GM12878 (cell line): Measurements from ENCODE around the gene PTMA. TPM values are rescaled to one million over a fixed set of nuclear protein-coding genes. Genes with fewer than 3 reads are reported as not detected.

Experiments used
- ATAC-seq: fragments of 200-7000 bp; cut with Tn5 transposase; 3 replicates; pipeline ENCODE4 v1.9.1; 2020; ENCODE audit warnings: mild to moderate bottlenecking, moderate library complexity
- BruUV-seq: library from RNA; stranded (reverse); fragments of 400-500 nt; replicated peaks from 2 replicates; lab custom pipeline; 2021; lab: Mats Ljungman, UMichigan
- CTCF ChIA-PET: fragments of 300-600 bp; sonication (Branson Sonifier 250); formaldehyde crosslinking; extraction: SDS; loops from one replicate; lab custom pipeline; 2021; ENCODE audit warnings: inconsistent platforms; lab: Yijun Ruan, JAX
- POLR2A ChIA-PET: fragments of 350-600 bp; formaldehyde crosslinking; extraction: SDS; loops from one replicate; lab custom pipeline; 2021; ENCODE audit warnings: inconsistent platforms; lab: Charles Lee
- RAD21 ChIA-PET: fragments of 300-600 bp; sonication (Branson Sonifier 250); formaldehyde crosslinking; loops from one replicate; lab custom pipeline; 2023; ENCODE audit warnings: antibody characterized with exemption; ENCODE audit not compliant: unreplicated experiment; lab: Charles Lee
- SMC1A ChIA-PET: fragments of 300-600 bp; sonication (Branson Sonifier 250); formaldehyde crosslinking; loops from one replicate; lab custom pipeline; 2023; ENCODE audit not compliant: unreplicated experiment, uncharacterized antibody; lab: Charles Lee
- DNase-seq: peaks from one replicate; pipeline ENCODE4 v3.0.0-alpha.2; 2011; ENCODE audit warnings: low read depth, low spot score
- FAIRE-seq: peaks from 3 replicates; lab custom pipeline; 2011; peaks lifted over from hg19 to GRCh38; lab: Jason Lieb, UNC
- H2AFZ ChIP-seq: 2 replicates; pipeline ENCODE4 v1.6.0; 2011; ENCODE audit warnings: low read depth, low read length, control low read depth; ENCODE audit not compliant: control insufficient read depth
- H3K27ac ChIP-seq: 2 replicates; pipeline ENCODE4 v1.5.1; 2011; ENCODE audit warnings: control low read depth; ENCODE audit not compliant: control insufficient read depth, insufficient read depth
- H3K27me3 ChIP-seq, 2 experiments: replicated peaks in 1 of 2; 2 replicates each; pipeline versions ENCODE4 v1.6.0 to v1.6.1; 2011; ENCODE audit warnings: low read length in 1 of 2; ENCODE audit not compliant: control insufficient read depth in 2 of 2, insufficient read depth in 2 of 2
- H3K36me3 ChIP-seq, 2 experiments: 2 replicates each; pipeline ENCODE4 v1.5.1; 2011; ENCODE audit warnings: low read length in 1 of 2; ENCODE audit not compliant: control insufficient read depth in 2 of 2, insufficient read depth in 2 of 2
- H3K4me1 ChIP-seq: 2 replicates; pipeline ENCODE4 v1.6.1; 2011; ENCODE audit warnings: mild to moderate bottlenecking, low read length, moderate library complexity, mixed read lengths; ENCODE audit not compliant: control insufficient read depth, insufficient read depth
- H3K4me2 ChIP-seq: 2 replicates; pipeline ENCODE4 v1.6.0; 2011; ENCODE audit warnings: control low read depth; ENCODE audit not compliant: control insufficient read depth, insufficient read depth
- H3K4me3 ChIP-seq: fragments of 200-600 bp; sonication (generic); 2 replicates; pipeline ENCODE4 v1.5.1; 2016
- H3K79me2 ChIP-seq: 2 replicates; pipeline ENCODE4 v1.6.0; 2011; ENCODE audit warnings: low read length; ENCODE audit not compliant: control insufficient read depth, insufficient read depth
- H3K9ac ChIP-seq: 2 replicates; pipeline ENCODE4 v1.8.0; 2011; ENCODE audit warnings: low read length, control low read depth, mixed read lengths; ENCODE audit not compliant: control insufficient read depth, insufficient read depth
- H3K9me3 ChIP-seq: replicated peaks from 3 replicates; pipeline ENCODE4 v1.5.1; 2011; ENCODE audit warnings: mild to moderate bottlenecking, low read length; ENCODE audit not compliant: control insufficient read depth, insufficient read depth
- H4K20me1 ChIP-seq: 2 replicates; pipeline ENCODE4 v1.6.0; 2011; ENCODE audit not compliant: control insufficient read depth, insufficient read depth
- LARP7 ChIP-seq: fragments of 450-650 bp; IDR thresholded peaks from 2 replicates; pipeline ENCODE4 v1.6.1; 2017; ENCODE audit warnings: mild to moderate bottlenecking
- MEF2A ChIP-seq: IDR thresholded peaks from 2 replicates; pipeline ENCODE4 v1.6.1; 2011; ENCODE audit warnings: low read depth, mild to moderate bottlenecking, low read length, moderate library complexity; ENCODE audit not compliant: insufficient read depth
- PML ChIP-seq: IDR thresholded peaks from 2 replicates; pipeline ENCODE4 v1.6.1; 2012; ENCODE audit warnings: low read length, inconsistent platforms
- POLR2AphosphoS5 ChIP-seq: IDR thresholded peaks from 2 replicates; pipeline ENCODE4 v1.6.1; 2011; ENCODE audit warnings: mild to moderate bottlenecking, low read length, inconsistent platforms
- ZNF217 ChIP-seq: fragments of 450-650 bp; IDR thresholded peaks from 2 replicates; pipeline ENCODE4 v1.6.1; 2017; ENCODE audit warnings: antibody characterized with exemption, mild to moderate bottlenecking
- WGBS: methylation state at CpG from one replicate; pipeline ENCODE4 v1.1.6; 2016; ENCODE audit warnings: low lambda C conversion rate; ENCODE audit not compliant: insufficient replicate concordance, insufficient coverage; ENCODE audit errors: missing lambda C conversion rate; 5-methylcytosine and 5-hydroxymethylcytosine counted together
- in situ Hi-C: fragments of 300-500 bp; cut with MboI; formaldehyde crosslinking; loops from 9 replicates; pipeline ENCODE4 v1.14.3; 2018; ENCODE audit warnings: mixed read lengths
- intact Hi-C: fragments of 100-400 bp; cut with micrococcal nuclease; formaldehyde crosslinking; loops from one replicate; pipeline ENCODE4 v1.14.2; 2022; ENCODE audit not compliant: unreplicated experiment
- polyA plus RNA-seq, 11 experiments: library from polyadenylated mRNA; depleted of rRNA in 4 of 11; unstranded in 6 of 11; stranded (reverse) in 5 of 11; fragments of >200 nt; fragmentation: Nextera tagmentation in 4 of 11; fragmentation: Illumina TruSeq in 1 of 11; extraction: Ambion mirVana in 4 of 11; extraction: Trizol in 1 of 11; gene quantifications; 1 replicate in 1 of 11; 2 replicates in 10 of 11; pipeline versions ENCODE4 v1.2.1 to v1.2.3, GENCODE V29; 2011 to 2016; ENCODE audit warnings: inconsistent platforms in 2 of 11, missing spikeins in 2 of 11, low read depth in 1 of 11
- total RNA-seq, 4 experiments: library from RNA; depleted of rRNA in 3 of 4; stranded (reverse); fragments of >200 nt in 3 of 4; fragmentation: Illumina TruSeq in 1 of 4; extraction: Trizol in 1 of 4; gene quantifications; 2 replicates each; pipeline versions ENCODE4 v1.2.1 to v1.2.3, GENCODE V29; 2013 to 2021
- TF ChIP-seq, protein P1 (sequence below): IDR thresholded peaks from 2 replicates; pipeline ENCODE4 v1.6.1; 2012; ENCODE audit warnings: low read depth, low read length, improper control_type of control experiment
- TF ChIP-seq, protein P2 (sequence below): fragments of 450-650 bp; IDR thresholded peaks from 2 replicates; pipeline ENCODE4 v1.6.1; 2017; ENCODE audit warnings: mild to moderate bottlenecking, low read depth, inconsistent platforms; ENCODE audit not compliant: poor library complexity, severe bottlenecking
- TF ChIP-seq, protein P3 (sequence below): fragments of 450-650 bp; IDR thresholded peaks from 2 replicates; pipeline ENCODE4 v1.6.1; 2017; ENCODE audit warnings: mild to moderate bottlenecking, moderate library complexity

Gene PTMA
- total and polyA plus RNA-seq, 10 of the 15 experiments (the other 5 are each of a cell fraction or from before 2014, with no cell fraction given): 1,144 to 5,018 (median 3,464) TPM

DNA sequence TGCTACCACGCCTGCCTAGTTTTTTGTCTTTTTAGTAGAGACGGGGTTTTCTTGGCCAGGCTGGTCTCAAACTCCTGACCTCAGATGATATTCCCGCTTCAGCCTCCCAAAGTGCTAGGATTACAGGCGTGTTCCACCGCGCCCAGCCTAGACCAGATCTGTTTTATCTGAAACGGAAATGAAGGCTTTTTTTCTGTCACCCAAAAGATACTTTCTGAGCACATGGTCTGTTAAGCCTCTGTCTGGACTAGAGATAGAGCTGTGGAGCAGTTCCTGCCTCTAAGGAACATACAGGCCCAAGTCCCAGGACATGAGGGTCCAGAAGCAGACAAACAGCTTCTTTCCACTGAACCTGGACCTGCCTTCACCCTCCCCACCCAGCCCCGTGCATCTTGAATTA, 43.6 kb upstream of the PTMA start (continued):
- TF ChIP-seq, protein P1, sequence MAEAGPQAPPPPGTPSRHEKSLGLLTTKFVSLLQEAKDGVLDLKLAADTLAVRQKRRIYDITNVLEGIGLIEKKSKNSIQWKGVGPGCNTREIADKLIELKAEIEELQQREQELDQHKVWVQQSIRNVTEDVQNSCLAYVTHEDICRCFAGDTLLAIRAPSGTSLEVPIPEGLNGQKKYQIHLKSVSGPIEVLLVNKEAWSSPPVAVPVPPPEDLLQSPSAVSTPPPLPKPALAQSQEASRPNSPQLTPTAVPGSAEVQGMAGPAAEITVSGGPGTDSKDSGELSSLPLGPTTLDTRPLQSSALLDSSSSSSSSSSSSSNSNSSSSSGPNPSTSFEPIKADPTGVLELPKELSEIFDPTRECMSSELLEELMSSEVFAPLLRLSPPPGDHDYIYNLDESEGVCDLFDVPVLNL: no peak
- TF ChIP-seq, protein P2, sequence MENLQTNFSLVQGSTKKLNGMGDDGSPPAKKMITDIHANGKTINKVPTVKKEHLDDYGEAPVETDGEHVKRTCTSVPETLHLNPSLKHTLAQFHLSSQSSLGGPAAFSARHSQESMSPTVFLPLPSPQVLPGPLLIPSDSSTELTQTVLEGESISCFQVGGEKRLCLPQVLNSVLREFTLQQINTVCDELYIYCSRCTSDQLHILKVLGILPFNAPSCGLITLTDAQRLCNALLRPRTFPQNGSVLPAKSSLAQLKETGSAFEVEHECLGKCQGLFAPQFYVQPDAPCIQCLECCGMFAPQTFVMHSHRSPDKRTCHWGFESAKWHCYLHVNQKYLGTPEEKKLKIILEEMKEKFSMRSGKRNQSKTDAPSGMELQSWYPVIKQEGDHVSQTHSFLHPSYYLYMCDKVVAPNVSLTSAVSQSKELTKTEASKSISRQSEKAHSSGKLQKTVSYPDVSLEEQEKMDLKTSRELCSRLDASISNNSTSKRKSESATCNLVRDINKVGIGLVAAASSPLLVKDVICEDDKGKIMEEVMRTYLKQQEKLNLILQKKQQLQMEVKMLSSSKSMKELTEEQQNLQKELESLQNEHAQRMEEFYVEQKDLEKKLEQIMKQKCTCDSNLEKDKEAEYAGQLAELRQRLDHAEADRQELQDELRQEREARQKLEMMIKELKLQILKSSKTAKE: no peak
- TF ChIP-seq ZNF217: no peak
- no peak for TF ChIP-seq LARP7
- TF ChIP-seq MEF2A: no peak
- no peak for TF ChIP-seq POLR2AphosphoS5
- TF ChIP-seq, all 136 proteins: peak for 0

DNA sequence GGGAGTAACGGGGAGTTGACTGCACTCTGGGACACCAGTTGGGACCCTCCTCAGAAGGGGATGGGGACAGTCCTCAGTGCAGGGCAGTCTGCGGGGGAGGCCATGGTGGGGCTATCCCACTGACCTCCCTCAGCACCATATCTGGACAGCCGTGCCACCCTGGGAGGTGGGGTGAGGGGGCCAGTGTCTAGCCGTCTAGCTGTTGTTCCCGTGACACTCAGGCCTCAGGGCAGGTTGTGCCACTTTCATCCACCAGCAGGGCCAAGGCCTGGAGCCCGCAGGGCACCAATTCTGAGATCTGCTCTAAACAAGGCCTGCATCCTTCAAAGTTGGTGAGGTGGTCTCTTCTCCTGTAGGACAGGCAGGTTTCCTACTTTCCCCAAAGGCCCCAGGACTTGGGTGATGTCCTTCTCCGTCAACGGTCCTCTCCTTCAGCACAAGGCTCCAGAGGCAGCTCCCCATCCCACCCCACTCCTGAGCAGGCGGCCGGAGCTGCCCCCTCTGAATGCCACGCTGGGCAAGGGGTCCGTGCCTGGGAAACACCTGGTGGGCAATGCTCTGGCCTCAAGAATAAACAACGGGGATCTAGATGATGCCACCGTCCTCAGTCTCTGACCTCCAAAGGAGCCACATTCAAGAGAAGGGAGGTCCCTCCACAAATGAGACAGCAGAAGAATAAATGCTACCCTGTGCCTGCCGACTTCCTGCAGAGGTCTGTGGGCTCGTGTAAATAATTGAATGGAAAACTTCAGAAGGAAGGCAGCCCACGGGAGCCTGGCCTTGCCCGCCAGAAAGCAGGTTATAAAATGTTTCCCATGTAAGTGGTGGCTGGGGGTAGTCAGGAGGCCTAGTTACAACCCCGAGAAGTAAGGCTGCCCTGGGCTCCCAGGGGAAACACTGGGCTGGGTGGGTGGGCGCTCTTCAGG, 42.8 kb upstream of the PTMA start:
- Histone ChIP-seq H3K4me3 (peak overlapping the region; percentile 68; the same call in 1 of the 2 replicates), H3K9ac (peak overlapping the region; percentile 94), H3K27me3 (no peaks in the 10 kb centered on the region), H3K27ac (peak overlapping the region; percentile 97), H3K4me1 (peaks cover 47% of the 10 kb centered on the region), H3K4me2 (peak overlapping the region; percentile 82), H3K9me3 (no peaks in the 10 kb centered on the region), H2AFZ (no peak overlapping the region), H3K79me2 (peaks cover 19% of the 10 kb centered on the region), H3K36me3 (no peaks in the 10 kb centered on the region), H4K20me1 (no peaks in the 10 kb centered on the region)
- TSS peak; percentile 77 for BruUV-seq
- FAIRE-seq: no peak
- ChIA-PET RAD21 (interaction anchor here (0.8 to 9.4 kb wide), 5 partner anchors 7 to 56 kb away, joined by 3 to 70 read pairs (median 21); no protein-coding TSS in a partner anchor), CTCF (interaction anchor here (0.8 to 9.9 kb wide), 6 partner anchors 9 to 52 kb away, joined by 3 to 151 read pairs (median 4); partner anchors contain the start of gene PTMA), POLR2A (interaction anchor here (0.7 to 9.2 kb wide), 7 partner anchors 9 to 115 kb away, joined by 3 to 119 read pairs (median 11); partner anchors contain the start of genes PDE6D and PTMA), SMC1A (interaction anchor here (0.6 to 3.9 kb wide), 6 partner anchors 10 to 55 kb away, joined by 3 to 20 read pairs (median 4); no protein-coding TSS in a partner anchor)
- no peak for ATAC-seq
- intact Hi-C loops (loop anchor here (10.0 kb wide), 1 partner anchor 271 kb away; the partner anchor contains the start of gene B3GNT7), in situ Hi-C loops (no loop called here)
- no peak for DNase-seq
- 57% methylated on average over 20 of the region's 20 CpGs for WGBS
- TF ChIP-seq, protein P3, sequence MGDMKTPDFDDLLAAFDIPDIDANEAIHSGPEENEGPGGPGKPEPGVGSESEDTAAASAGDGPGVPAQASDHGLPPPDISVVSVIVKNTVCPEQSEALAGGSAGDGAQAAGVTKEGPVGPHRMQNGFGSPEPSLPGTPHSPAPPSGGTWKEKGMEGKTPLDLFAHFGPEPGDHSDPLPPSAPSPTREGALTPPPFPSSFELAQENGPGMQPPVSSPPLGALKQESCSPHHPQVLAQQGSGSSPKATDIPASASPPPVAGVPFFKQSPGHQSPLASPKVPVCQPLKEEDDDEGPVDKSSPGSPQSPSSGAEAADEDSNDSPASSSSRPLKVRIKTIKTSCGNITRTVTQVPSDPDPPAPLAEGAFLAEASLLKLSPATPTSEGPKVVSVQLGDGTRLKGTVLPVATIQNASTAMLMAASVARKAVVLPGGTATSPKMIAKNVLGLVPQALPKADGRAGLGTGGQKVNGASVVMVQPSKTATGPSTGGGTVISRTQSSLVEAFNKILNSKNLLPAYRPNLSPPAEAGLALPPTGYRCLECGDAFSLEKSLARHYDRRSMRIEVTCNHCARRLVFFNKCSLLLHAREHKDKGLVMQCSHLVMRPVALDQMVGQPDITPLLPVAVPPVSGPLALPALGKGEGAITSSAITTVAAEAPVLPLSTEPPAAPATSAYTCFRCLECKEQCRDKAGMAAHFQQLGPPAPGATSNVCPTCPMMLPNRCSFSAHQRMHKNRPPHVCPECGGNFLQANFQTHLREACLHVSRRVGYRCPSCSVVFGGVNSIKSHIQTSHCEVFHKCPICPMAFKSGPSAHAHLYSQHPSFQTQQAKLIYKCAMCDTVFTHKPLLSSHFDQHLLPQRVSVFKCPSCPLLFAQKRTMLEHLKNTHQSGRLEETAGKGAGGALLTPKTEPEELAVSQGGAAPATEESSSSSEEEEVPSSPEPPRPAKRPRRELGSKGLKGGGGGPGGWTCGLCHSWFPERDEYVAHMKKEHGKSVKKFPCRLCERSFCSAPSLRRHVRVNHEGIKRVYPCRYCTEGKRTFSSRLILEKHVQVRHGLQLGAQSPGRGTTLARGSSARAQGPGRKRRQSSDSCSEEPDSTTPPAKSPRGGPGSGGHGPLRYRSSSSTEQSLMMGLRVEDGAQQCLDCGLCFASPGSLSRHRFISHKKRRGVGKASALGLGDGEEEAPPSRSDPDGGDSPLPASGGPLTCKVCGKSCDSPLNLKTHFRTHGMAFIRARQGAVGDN: 0 out of 2 replicates have a peak, but pooled peaks have one; percentile 10
- TF ChIP-seq PML: no peak
